Measurements from ENCODE around the gene ATP2A3. TPM values are rescaled to one million over a fixed set of nuclear protein-coding genes. Genes with fewer than 3 reads are reported as not detected.

Gene ATP2A3
- total RNA-seq, 1 donor from 2014 or later = 541 TPM

- ATAC-seq (ENCODE audit: low read depth) (no peak), DNase-seq (no peak)
- TF ChIP-seq, protein P1, sequence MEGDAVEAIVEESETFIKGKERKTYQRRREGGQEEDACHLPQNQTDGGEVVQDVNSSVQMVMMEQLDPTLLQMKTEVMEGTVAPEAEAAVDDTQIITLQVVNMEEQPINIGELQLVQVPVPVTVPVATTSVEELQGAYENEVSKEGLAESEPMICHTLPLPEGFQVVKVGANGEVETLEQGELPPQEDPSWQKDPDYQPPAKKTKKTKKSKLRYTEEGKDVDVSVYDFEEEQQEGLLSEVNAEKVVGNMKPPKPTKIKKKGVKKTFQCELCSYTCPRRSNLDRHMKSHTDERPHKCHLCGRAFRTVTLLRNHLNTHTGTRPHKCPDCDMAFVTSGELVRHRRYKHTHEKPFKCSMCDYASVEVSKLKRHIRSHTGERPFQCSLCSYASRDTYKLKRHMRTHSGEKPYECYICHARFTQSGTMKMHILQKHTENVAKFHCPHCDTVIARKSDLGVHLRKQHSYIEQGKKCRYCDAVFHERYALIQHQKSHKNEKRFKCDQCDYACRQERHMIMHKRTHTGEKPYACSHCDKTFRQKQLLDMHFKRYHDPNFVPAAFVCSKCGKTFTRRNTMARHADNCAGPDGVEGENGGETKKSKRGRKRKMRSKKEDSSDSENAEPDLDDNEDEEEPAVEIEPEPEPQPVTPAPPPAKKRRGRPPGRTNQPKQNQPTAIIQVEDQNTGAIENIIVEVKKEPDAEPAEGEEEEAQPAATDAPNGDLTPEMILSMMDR (IDR thresholded peaks at IDR 0.05) = no peak
- H3K27me3 Mint-ChIP-seq = no peaks in the 10 kb centered on the region
- no peak overlapping the region for H3K4me3 Mint-ChIP-seq
- H3K4me1 Mint-ChIP-seq = peaks cover 13% of the 10 kb centered on the region
- H3K27ac Mint-ChIP-seq = no peak overlapping the region
- CTCF ChIA-PET = no interaction called here
- no peaks in the 10 kb centered on the region for H3K9me3 Mint-ChIP-seq
- peaks cover 2% of the 10 kb centered on the region for H3K36me3 Mint-ChIP-seq (ENCODE audit: low read depth)
- intact Hi-C loops (cut with micrococcal nuclease) = no loop called here
- POLR2A ChIA-PET = no interaction called here
These were observed 82.0 kb downstream of the ATP2A3 start for GRCh38 chr17:3882276-3882675.

DNA sequence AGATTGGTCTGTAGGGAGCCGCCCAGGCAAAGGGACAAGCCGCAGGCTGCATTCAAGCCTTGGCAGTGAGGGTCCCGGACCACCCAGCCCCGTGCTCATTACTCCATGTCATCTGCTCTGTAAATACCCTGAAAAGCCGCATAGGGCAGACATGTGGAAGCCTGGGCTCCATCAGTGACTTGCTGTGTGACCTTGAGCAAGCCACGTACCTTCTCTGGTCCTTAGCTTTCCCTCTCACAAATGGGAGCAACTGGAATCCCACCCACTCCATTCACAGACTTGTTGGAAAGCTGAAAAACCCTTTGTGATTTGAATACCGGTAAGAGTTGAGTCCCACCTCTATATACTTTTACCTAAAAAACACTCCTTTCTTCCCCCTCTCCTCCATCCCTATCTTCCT lies 83.3 kb downstream of the ATP2A3 start:
- Mint-ChIP-seq H3K4me3 (no peak overlapping the region), H3K4me1 (peaks cover under 1% of the 10 kb centered on the region), H3K27ac (no peak overlapping the region), H3K36me3 (ENCODE audit: low read depth) (peaks cover 7% of the 10 kb centered on the region), H3K9me3 (no peaks in the 10 kb centered on the region), H3K27me3 (no peaks in the 10 kb centered on the region)
- intact Hi-C loops (cut with micrococcal nuclease) = no loop called here
- ATAC-seq (ENCODE audit: low read depth) (no peak), DNase-seq (no peak)
- POLR2A ChIA-PET = no interaction called here
- CTCF ChIA-PET = no interaction called here
- TF ChIP-seq, protein P1 (IDR thresholded peaks at IDR 0.05) = no peak

DNA sequence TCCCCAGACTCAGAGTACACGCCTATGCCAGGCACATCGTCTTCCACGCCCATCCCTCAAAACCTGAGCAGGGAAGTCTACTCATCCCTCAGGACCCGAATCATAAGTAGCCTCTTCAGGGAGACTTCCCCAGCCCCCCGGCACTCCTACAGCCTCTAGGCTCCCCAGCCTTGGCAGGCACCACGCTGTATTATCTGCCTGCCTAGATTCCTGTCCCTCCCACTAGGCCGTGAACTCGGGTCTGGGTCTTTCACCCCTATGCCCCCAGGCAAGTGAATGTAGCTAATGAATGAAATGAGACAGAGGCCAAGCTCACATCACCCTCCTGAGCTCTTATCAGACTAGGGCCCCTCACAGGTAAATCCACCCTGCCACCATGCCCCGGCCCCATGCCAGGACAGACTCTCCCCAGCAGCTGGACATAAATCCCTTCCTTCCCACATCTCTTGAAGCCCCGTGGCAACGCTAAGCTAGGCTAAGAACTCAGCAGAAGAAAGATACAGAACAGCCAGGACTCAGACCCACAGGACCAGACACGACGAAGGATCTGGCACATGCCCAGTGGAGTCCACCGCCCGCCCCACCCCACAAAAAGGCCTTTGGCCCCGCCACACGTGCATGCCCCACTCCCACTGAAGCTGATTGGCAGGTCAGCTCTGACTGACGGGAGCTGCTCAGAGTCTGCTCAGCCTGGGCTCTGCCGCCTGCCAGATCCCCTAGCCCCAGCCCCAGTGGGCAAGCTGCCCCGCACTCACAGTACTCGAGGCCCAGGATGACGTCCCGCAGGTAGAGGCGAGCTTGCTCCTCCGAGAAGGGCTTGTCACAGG lies 84.4 kb downstream of the ATP2A3 start:
- Mint-ChIP-seq H3K4me3 (no peak overlapping the region), H3K4me1 (no peaks in the 10 kb centered on the region), H3K27ac (no peak overlapping the region), H3K9me3 (no peaks in the 10 kb centered on the region), H3K27me3 (no peaks in the 10 kb centered on the region), H3K36me3 (ENCODE audit: low read depth) (peaks cover 13% of the 10 kb centered on the region)
- ChIA-PET POLR2A (interaction anchor here (1.1 to 1.4 kb wide), 3 partner anchors 10 to 34 kb away, joined by 3 to 4 read pairs (median 4); partner anchors contain the start of gene NCBP3), CTCF (no interaction called here)
- intact Hi-C loops (cut with micrococcal nuclease) = no loop called here
- TF ChIP-seq, protein P1 (IDR thresholded peaks at IDR 0.05) = no peak
- no peak for DNase-seq
- no peak for ATAC-seq (ENCODE audit: low read depth)

- peaks cover 13% of the 10 kb centered on the region for H3K36me3 Mint-ChIP-seq (ENCODE audit: low read depth)
- H3K9me3 Mint-ChIP-seq = no peaks in the 10 kb centered on the region
- H3K27ac Mint-ChIP-seq = no peak overlapping the region
- ATAC-seq (ENCODE audit: low read depth) = no peak
- H3K4me1 Mint-ChIP-seq = no peaks in the 10 kb centered on the region
- TF ChIP-seq, protein P1 (IDR thresholded peaks at IDR 0.05) = no peak
- H3K4me3 Mint-ChIP-seq = no peak overlapping the region
- intact Hi-C loops (cut with micrococcal nuclease) = no loop called here
- H3K27me3 Mint-ChIP-seq = no peaks in the 10 kb centered on the region
- CTCF ChIA-PET = no interaction called here
- no peak for DNase-seq
- POLR2A ChIA-PET = interaction anchor here (1.1 to 1.4 kb wide), 3 partner anchors 11 to 34 kb away, joined by 3 to 4 read pairs (median 4); partner anchors contain the start of gene NCBP3
These were observed 85.1 kb downstream of the ATP2A3 start for GRCh38 chr17:3879186-3879585.

DNA sequence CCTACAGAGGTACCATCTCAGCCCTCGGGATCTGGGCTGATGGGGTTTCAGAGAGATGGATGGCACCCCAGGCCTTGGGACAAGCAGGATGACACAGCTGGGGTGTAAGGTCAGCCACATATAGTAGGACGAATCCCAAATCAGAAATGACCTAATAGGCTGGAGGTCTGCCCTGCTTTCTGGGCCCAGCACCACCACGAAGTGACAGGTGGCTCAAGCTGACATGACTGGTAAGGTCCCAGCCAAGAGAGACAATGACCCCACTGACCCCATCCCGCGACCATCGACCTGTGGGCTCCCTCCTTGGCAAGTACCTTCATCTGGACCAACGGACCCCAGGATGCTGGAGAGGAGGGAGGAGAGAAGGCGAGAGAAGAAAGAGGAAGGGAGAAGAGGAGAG lies 87.0 kb downstream of the ATP2A3 start:
- no peak overlapping the region for H3K27ac Mint-ChIP-seq
- TF ChIP-seq, protein P1 (IDR thresholded peaks at IDR 0.05) = no peak
- POLR2A ChIA-PET = no interaction called here

More for the DNA sequence above, 87.0 kb downstream of the ATP2A3 start:
- no peak for ATAC-seq (ENCODE audit: low read depth)
- Mint-ChIP-seq H3K27me3 (no peaks in the 10 kb centered on the region), H3K9me3 (no peaks in the 10 kb centered on the region), H3K36me3 (ENCODE audit: low read depth) (peaks cover 20% of the 10 kb centered on the region), H3K4me3 (no peak overlapping the region), H3K4me1 (no peaks in the 10 kb centered on the region)
- no peak for DNase-seq
- intact Hi-C loops (cut with micrococcal nuclease) = no loop called here
- CTCF ChIA-PET = interaction anchor here (1.4 kb wide), 1 partner anchor 127 kb away, joined by 3 read pairs; no protein-coding TSS in a partner anchor
